Activated CD4-positive, alpha-beta T cell treated with anti-CD3 and anti-CD28 coated beads, Interleukin-2, amount 50 U/mL, for 24 hours (primary cell): ENCODE results near the gene MB.
A peak's percentile ranks its signal among the peaks of the same experiment; 100 is the strongest.
"Not testable (repeated sequence)": the region's sequence is repeated elsewhere in the genome, so short reads cannot be mapped to it uniquely, and the experiment has no call there.

Experiments used
- DNase-seq, 2 donors: peaks; one replicate each; pipeline ENCODE4 v3.0.0-alpha.2; 2020; ENCODE audit warnings: low read depth in 1 of 2, low spot score in 1 of 2

The MB gene

GRCh38 chr22:35638001-35638400 is 20.9 kb upstream of the MB start:
- DNase-seq: no peak

GRCh38 chr22:35637254-35637653 is 20.1 kb upstream of the MB start:
- no peak for DNase-seq

- DNase-seq: no peak
These were observed 17.9 kb upstream of the MB start for GRCh38 chr22:35634943-35635540.

GRCh38 chr22:35634015-35634414 is 16.9 kb upstream of the MB start:
- no peak for DNase-seq

GRCh38 chr22:35633520-35633919 is 16.4 kb upstream of the MB start:
- no peak for DNase-seq

GRCh38 chr22:35632935-35633334 is 15.8 kb upstream of the MB start:
- no peak for DNase-seq

GRCh38 chr22:35631597-35631996 is 14.5 kb upstream of the MB start:
- no peak for DNase-seq

GRCh38 chr22:35630891-35631290 is 13.8 kb upstream of the MB start:
- no peak for DNase-seq

GRCh38 chr22:35630387-35630793 is 13.3 kb upstream of the MB start:
- no peak for DNase-seq

GRCh38 chr22:35629406-35630216 is 12.5 kb upstream of the MB start:
- DNase-seq: peak in 1 of 2 donors; percentile 18

- no peak for DNase-seq
These were observed 11.6 kb upstream of the MB start for GRCh38 chr22:35628732-35629131.

- DNase-seq: peak; percentile 13 to 36
These were observed 10.3 kb upstream of the MB start for GRCh38 chr22:35627267-35628041.

GRCh38 chr22:35625763-35626432 is 8.8 kb upstream of the MB start:
- no peak for DNase-seq

GRCh38 chr22:35624547-35624946 is 7.4 kb upstream of the MB start:
- DNase-seq: no peak

- DNase-seq: not testable (repeated sequence)
These were observed 6.8 kb upstream of the MB start for GRCh38 chr22:35623885-35624284.

- DNase-seq: no peak
These were observed 5.2 kb upstream of the MB start for GRCh38 chr22:35622191-35622913.

- no peak for DNase-seq
These were observed 4.3 kb upstream of the MB start for GRCh38 chr22:35621451-35621850.

- DNase-seq: no peak
These were observed 3.6 kb upstream of the MB start for GRCh38 chr22:35620624-35621251.

GRCh38 chr22:35619336-35620094 is 2.4 kb upstream of the MB start:
- DNase-seq: no peak
